OCI-LY1 (cell line): ENCODE data around the gene DNAJC15.

ENCODE experiments used
- EZH2 ChIP-seq: fragments of 200-600 bp; sonication (generic), shearing (Covaris generic); IDR thresholded peaks from 2 replicates; pipeline ENCODE4 v1.8.0; 2017; ENCODE audit warnings: borderline replicate concordance, mixed run types, mild to moderate bottlenecking, antibody characterized with exemption, low read length, moderate library complexity, mixed read lengths
- TF ChIP-seq, protein P1 (sequence below): fragments of 200-600 bp; sonication (generic), shearing (Covaris generic); IDR thresholded peaks from 2 replicates; pipeline ENCODE4 v1.5.1; 2017; ENCODE audit warnings: mild to moderate bottlenecking, antibody characterized with exemption, low read length, moderate library complexity, mixed read lengths

GRCh38 chr13:43140985-43141384 is 117.6 kb downstream of the DNAJC15 start:
- TF ChIP-seq, protein P1, sequence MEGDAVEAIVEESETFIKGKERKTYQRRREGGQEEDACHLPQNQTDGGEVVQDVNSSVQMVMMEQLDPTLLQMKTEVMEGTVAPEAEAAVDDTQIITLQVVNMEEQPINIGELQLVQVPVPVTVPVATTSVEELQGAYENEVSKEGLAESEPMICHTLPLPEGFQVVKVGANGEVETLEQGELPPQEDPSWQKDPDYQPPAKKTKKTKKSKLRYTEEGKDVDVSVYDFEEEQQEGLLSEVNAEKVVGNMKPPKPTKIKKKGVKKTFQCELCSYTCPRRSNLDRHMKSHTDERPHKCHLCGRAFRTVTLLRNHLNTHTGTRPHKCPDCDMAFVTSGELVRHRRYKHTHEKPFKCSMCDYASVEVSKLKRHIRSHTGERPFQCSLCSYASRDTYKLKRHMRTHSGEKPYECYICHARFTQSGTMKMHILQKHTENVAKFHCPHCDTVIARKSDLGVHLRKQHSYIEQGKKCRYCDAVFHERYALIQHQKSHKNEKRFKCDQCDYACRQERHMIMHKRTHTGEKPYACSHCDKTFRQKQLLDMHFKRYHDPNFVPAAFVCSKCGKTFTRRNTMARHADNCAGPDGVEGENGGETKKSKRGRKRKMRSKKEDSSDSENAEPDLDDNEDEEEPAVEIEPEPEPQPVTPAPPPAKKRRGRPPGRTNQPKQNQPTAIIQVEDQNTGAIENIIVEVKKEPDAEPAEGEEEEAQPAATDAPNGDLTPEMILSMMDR, result no peak
- TF ChIP-seq EZH2, result no peak
